ENCODE results near the gene TRIM6.

TRIM6 gene

GRCh38 chr11:5631969-5632635 lies 35.7 kb downstream of the TRIM6 start:
- no peak overlapping the region for H2AFZ ChIP-seq (ENCODE audit: low read length)
- no peaks in the 10 kb centered on the region for H3K9me3 ChIP-seq (ENCODE audit: insufficient read depth, low read depth, low read length)
- H3K27me3 ChIP-seq (ENCODE audit: insufficient read depth, low read length, poor library complexity, severe bottlenecking) = no peaks in the 10 kb centered on the region
- H4K20me1 ChIP-seq (ENCODE audit: insufficient read depth, low read length, poor library complexity, severe bottlenecking) = no peaks in the 10 kb centered on the region
- TF ChIP-seq CTCF (conservative IDR thresholded peaks at IDR 0.05; ENCODE audit: low read length) (no peak), EZH2phosphoT487 (IDR thresholded peaks at IDR 0.05; ENCODE audit: borderline replicate concordance) (no peak)
- no peaks in the 10 kb centered on the region for H3K36me3 ChIP-seq (ENCODE audit: insufficient read depth, low read length)
- H3K4me1 ChIP-seq (ENCODE audit: insufficient read depth, low read length, poor library complexity, severe bottlenecking) = peaks cover 9% of the 10 kb centered on the region
- no peaks in the 10 kb centered on the region for H3K9me2 ChIP-seq (replicated peaks; ENCODE audit: low read depth, low read length)
- no peaks in the 10 kb centered on the region for H3F3A ChIP-seq (ENCODE audit: low read depth)
- H3K79me2 ChIP-seq (ENCODE audit: insufficient read depth, low read length) = no peaks in the 10 kb centered on the region
- H3K4me3 ChIP-seq (ENCODE audit: low read length, poor library complexity, severe bottlenecking) = no peak overlapping the region
- no peak overlapping the region for H3K9ac ChIP-seq (ENCODE audit: low read depth, low read length, poor library complexity, severe bottlenecking)
- H3K4me2 ChIP-seq (ENCODE audit: low read depth, low read length, poor library complexity, severe bottlenecking) = no peak overlapping the region

- no peak overlapping the region for H3K9ac ChIP-seq (ENCODE audit: low read depth, low read length, poor library complexity, severe bottlenecking)
- no peak overlapping the region for H3K4me3 ChIP-seq (ENCODE audit: low read length, poor library complexity, severe bottlenecking)
- no peaks in the 10 kb centered on the region for H3K9me3 ChIP-seq (ENCODE audit: insufficient read depth, low read depth, low read length)
- H3K4me2 ChIP-seq (ENCODE audit: low read depth, low read length, poor library complexity, severe bottlenecking) = no peak overlapping the region
- no peaks in the 10 kb centered on the region for H3K4me1 ChIP-seq (ENCODE audit: insufficient read depth, low read length, poor library complexity, severe bottlenecking)
- no peaks in the 10 kb centered on the region for H3K79me2 ChIP-seq (ENCODE audit: insufficient read depth, low read length)
- TF ChIP-seq EZH2phosphoT487 (IDR thresholded peaks at IDR 0.05; ENCODE audit: borderline replicate concordance) (no peak), CTCF (conservative IDR thresholded peaks at IDR 0.05; ENCODE audit: low read length) (no peak)
- H3K36me3 ChIP-seq (ENCODE audit: insufficient read depth, low read length) = no peaks in the 10 kb centered on the region
- H3F3A ChIP-seq (ENCODE audit: low read depth) = no peaks in the 10 kb centered on the region
- no peaks in the 10 kb centered on the region for H3K9me2 ChIP-seq (replicated peaks; ENCODE audit: low read depth, low read length)
- no peaks in the 10 kb centered on the region for H3K27me3 ChIP-seq (ENCODE audit: insufficient read depth, low read length, poor library complexity, severe bottlenecking)
- H4K20me1 ChIP-seq (ENCODE audit: insufficient read depth, low read length, poor library complexity, severe bottlenecking) = no peaks in the 10 kb centered on the region
- no peak overlapping the region for H2AFZ ChIP-seq (ENCODE audit: low read length)
Observed at GRCh38 chr11:5639953-5640352, 43.5 kb downstream of the TRIM6 start.

GRCh38 chr11:5643585-5643984 lies 47.1 kb downstream of the TRIM6 start:
- no peak for TF ChIP-seq CTCF (conservative IDR thresholded peaks at IDR 0.05; ENCODE audit: low read length)
- TF ChIP-seq EZH2phosphoT487 (IDR thresholded peaks at IDR 0.05; ENCODE audit: borderline replicate concordance) = no peak
- H3F3A ChIP-seq (ENCODE audit: low read depth) = no peaks in the 10 kb centered on the region
- no peaks in the 10 kb centered on the region for H3K79me2 ChIP-seq (ENCODE audit: insufficient read depth, low read length)
- H2AFZ ChIP-seq (ENCODE audit: low read length) = no peak overlapping the region
- no peaks in the 10 kb centered on the region for H3K9me3 ChIP-seq (ENCODE audit: insufficient read depth, low read depth, low read length)
- no peaks in the 10 kb centered on the region for H3K36me3 ChIP-seq (ENCODE audit: insufficient read depth, low read length)
- H4K20me1 ChIP-seq (ENCODE audit: insufficient read depth, low read length, poor library complexity, severe bottlenecking) = no peaks in the 10 kb centered on the region
- H3K9ac ChIP-seq (ENCODE audit: low read depth, low read length, poor library complexity, severe bottlenecking) = no peak overlapping the region
- H3K4me2 ChIP-seq (ENCODE audit: low read depth, low read length, poor library complexity, severe bottlenecking) = no peak overlapping the region
- H3K27me3 ChIP-seq (ENCODE audit: insufficient read depth, low read length, poor library complexity, severe bottlenecking) = no peaks in the 10 kb centered on the region
- H3K4me3 ChIP-seq (ENCODE audit: low read length, poor library complexity, severe bottlenecking) = no peak overlapping the region
- no peaks in the 10 kb centered on the region for H3K4me1 ChIP-seq (ENCODE audit: insufficient read depth, low read length, poor library complexity, severe bottlenecking)
- no peaks in the 10 kb centered on the region for H3K9me2 ChIP-seq (replicated peaks; ENCODE audit: low read depth, low read length)
